ENCODE results near the gene AGBL4.

GRCh38 chr1:48743480-48743879 is 1280.3 kb downstream of the AGBL4 start:
- TF ChIP-seq CTCF (IDR thresholded peaks at IDR 0.05) = no peak
- no peak for TF ChIP-seq POLR2A (IDR thresholded peaks at IDR 0.05)
- TF ChIP-seq EP300 (IDR thresholded peaks at IDR 0.05) = no peak
